ENCODE measurements around the gene PSMG3. TPM values are rescaled to one million over a fixed set of nuclear protein-coding genes. Genes with fewer than 3 reads are reported as not detected.

Gene PSMG3
- total RNA-seq, 1 donor from 2014 or later: 17.5 TPM

GRCh38 chr7:1597791-1598190 is 28.0 kb upstream of the PSMG3 start:
- intact Hi-C loops (cut with DNase I): no loop called here
- DNase-seq (ENCODE audit: low spot score): no peak
- ATAC-seq: no peak

- intact Hi-C loops (cut with DNase I): no loop called here
- ATAC-seq (no peak), DNase-seq (ENCODE audit: low spot score) (no peak)
Measured at GRCh38 chr7:1597066-1597760, 27.4 kb upstream of the PSMG3 start.

- no peak for DNase-seq (ENCODE audit: low spot score)
Measured at GRCh38 chr7:1596181-1597043, 26.6 kb upstream of the PSMG3 start.

GRCh38 chr7:1595636-1596035 is 25.8 kb upstream of the PSMG3 start:
- no peak for DNase-seq (ENCODE audit: low spot score)
- ATAC-seq: no peak
- intact Hi-C loops (cut with DNase I): no loop called here

More at GRCh38 chr7:1596181-1597043, 26.6 kb upstream of the PSMG3 start:
- ATAC-seq: no peak
- intact Hi-C loops (cut with DNase I): no loop called here

- DNase-seq (ENCODE audit: low spot score) (no peak), ATAC-seq (no peak)
- intact Hi-C loops (cut with DNase I): no loop called here
Measured at GRCh38 chr7:1595027-1595426, 25.2 kb upstream of the PSMG3 start.

- ATAC-seq: no peak
- DNase-seq (ENCODE audit: low spot score): no peak
- intact Hi-C loops (cut with DNase I): no loop called here
Measured at GRCh38 chr7:1593904-1594421, 24.1 kb upstream of the PSMG3 start.

- DNase-seq (ENCODE audit: low spot score) (no peak), ATAC-seq (no peak)
- intact Hi-C loops (cut with DNase I): no loop called here
Measured at GRCh38 chr7:1593091-1593866, 23.4 kb upstream of the PSMG3 start.

GRCh38 chr7:1592299-1592871 is 22.6 kb upstream of the PSMG3 start:
- DNase-seq (ENCODE audit: low spot score): no peak
- ATAC-seq: no peak
- intact Hi-C loops (cut with DNase I): no loop called here

- ATAC-seq (no peak), DNase-seq (ENCODE audit: low spot score) (no peak)
- intact Hi-C loops (cut with DNase I): no loop called here
Measured at GRCh38 chr7:1591876-1592275, 22.0 kb upstream of the PSMG3 start.

GRCh38 chr7:1591396-1591795 is 21.6 kb upstream of the PSMG3 start:
- DNase-seq (ENCODE audit: low spot score): no peak
- ATAC-seq: no peak
- intact Hi-C loops (cut with DNase I): no loop called here

- ATAC-seq (no peak), DNase-seq (ENCODE audit: low spot score) (no peak)
- intact Hi-C loops (cut with DNase I): no loop called here
Measured at GRCh38 chr7:1590887-1591286, 21.1 kb upstream of the PSMG3 start.

GRCh38 chr7:1590476-1590875 is 20.6 kb upstream of the PSMG3 start:
- intact Hi-C loops (cut with DNase I): no loop called here
- no peak for ATAC-seq
- DNase-seq (ENCODE audit: low spot score): no peak

GRCh38 chr7:1588978-1589377 is 19.1 kb upstream of the PSMG3 start:
- DNase-seq (ENCODE audit: low spot score) (no peak), ATAC-seq (no peak)
- intact Hi-C loops (cut with DNase I): no loop called here

GRCh38 chr7:1587738-1588137 is 17.9 kb upstream of the PSMG3 start:
- DNase-seq (ENCODE audit: low spot score) (no peak), ATAC-seq (no peak)
- intact Hi-C loops (cut with DNase I): no loop called here

GRCh38 chr7:1586827-1587705 is 17.2 kb upstream of the PSMG3 start:
- intact Hi-C loops (cut with DNase I): no loop called here
- DNase-seq (ENCODE audit: low spot score): no peak
- ATAC-seq: no peak

GRCh38 chr7:1586126-1586826 is 16.4 kb upstream of the PSMG3 start:
- no peak for DNase-seq (ENCODE audit: low spot score)
- intact Hi-C loops (cut with DNase I): no loop called here
- ATAC-seq: no peak

- intact Hi-C loops (cut with DNase I): no loop called here
- ATAC-seq (no peak), DNase-seq (ENCODE audit: low spot score) (no peak)
Measured at GRCh38 chr7:1585142-1585981, 15.5 kb upstream of the PSMG3 start.
